ENCODE measurements around the gene WDR62. TPM values are rescaled to one million over a fixed set of nuclear protein-coding genes. Genes with fewer than 3 reads are reported as not detected.
A peak's percentile ranks its signal among the peaks of the same experiment; 100 is the strongest.

Gene WDR62
- total and polyA plus RNA-seq, 10 of the 15 experiments (the other 5 are each of a cell fraction or from before 2014, with no cell fraction given) = 0.08 to 20.6 (median 10.9) TPM

GRCh38 chr19:36014012-36014924, 40.4 kb upstream of the WDR62 start, which contains the start of gene ALKBH6 (continued):
- TF ChIP-seq ATF2 (IDR thresholded peaks at IDR 0.05; ENCODE audit: low read length) (no peak), PAX5 (IDR thresholded peaks at IDR 0.05; ENCODE audit: borderline replicate concordance, low read depth, low read length) (peak; percentile 95), PBX3 (IDR thresholded peaks at IDR 0.05; ENCODE audit: insufficient replicate concordance, low read depth, low read length) (peak; percentile 28), MXI1 (IDR thresholded peaks at IDR 0.05; ENCODE audit: low read depth, low read length) (peak; percentile 85), USF2 (IDR thresholded peaks at IDR 0.05; ENCODE audit: borderline replicate concordance, low read depth, low read length) (no peak), SP1 (IDR thresholded peaks at IDR 0.05; ENCODE audit: low read depth, low read length) (peak; percentile 92), IKZF1 (conservative IDR thresholded peaks at IDR 0.05) (peak; percentile 90), POU2F2 (IDR thresholded peaks at IDR 0.05; ENCODE audit: borderline replicate concordance, low read depth, low read length) (peak; percentile 39; the same call in 2 of the 3 replicates), POLR2AphosphoS5 (IDR thresholded peaks at IDR 0.05; ENCODE audit: low read length) (peak; percentile 70), CHD1 (IDR thresholded peaks at IDR 0.05; ENCODE audit: low read depth, low read length) (no peak), CEBPB (IDR thresholded peaks at IDR 0.05; ENCODE audit: borderline replicate concordance in 1 of 2, low read depth in 2 of 2, low read length in 2 of 2) (no peak), E2F8 (IDR thresholded peaks at IDR 0.05; ENCODE audit: low read depth, partially characterized antibody) (no peak), MYB (IDR thresholded peaks at IDR 0.05; ENCODE audit: borderline replicate concordance, low read depth, low read length) (no peak), RCOR1 (conservative IDR thresholded peaks at IDR 0.05; ENCODE audit: low read depth, low read length) (no peak), RELA (IDR thresholded peaks at IDR 0.05; ENCODE audit: borderline replicate concordance, partially characterized antibody) (no peak), NR2C2 (IDR thresholded peaks at IDR 0.05; ENCODE audit: borderline replicate concordance, control insufficient read depth, insufficient read length, low read depth) (no peak), MTA2 (IDR thresholded peaks at IDR 0.05; ENCODE audit: low read depth) (no peak), BRCA1 (IDR thresholded peaks at IDR 0.05; ENCODE audit: low read depth, low read length) (no peak), CEBPZ (IDR thresholded peaks at IDR 0.05; ENCODE audit: low read depth, low read length) (peak; percentile 86)
